ENCODE data around the gene TEK. TPM values are rescaled to one million over a fixed set of nuclear protein-coding genes. Genes with fewer than 3 reads are reported as not detected.

The TEK gene
- polyA plus RNA-seq, 1 donor (not counting 4 experiments of a cell fraction or from before 2014, with no cell fraction given): 0.03 TPM

GRCh38 chr9:27151693-27152404 lies 42.8 kb downstream of the TEK start:
- DNase-seq (ENCODE audit: low read depth, low spot score): peak; percentile 13
- Histone ChIP-seq H3K27ac (ENCODE audit: control insufficient read depth, insufficient read depth, low read length) (no peak overlapping the region), H3K79me2 (ENCODE audit: control insufficient read depth, insufficient read depth, low read length) (no peaks in the 10 kb centered on the region), H3K4me1 (ENCODE audit: control insufficient read depth, extremely low read depth, insufficient read depth, low read length) (peaks cover 29% of the 10 kb centered on the region), H4K20me1 (ENCODE audit: control insufficient read depth, extremely low read depth, insufficient read depth, low read length) (no peaks in the 10 kb centered on the region), H3K9ac (ENCODE audit: control insufficient read depth, extremely low read depth, insufficient read depth, low read length) (no peak overlapping the region), H2AFZ (ENCODE audit: control insufficient read depth, low read length) (no peak overlapping the region), H3K36me3 (ENCODE audit: control insufficient read depth in 2 of 2, extremely low read depth in 1 of 2, insufficient read depth in 2 of 2, low read length in 2 of 2) (no peaks in the 10 kb centered on the region), H3K27me3 (ENCODE audit: control insufficient read depth, extremely low read depth, insufficient read depth, low read length) (no peaks in the 10 kb centered on the region), H3K4me3 (ENCODE audit: control insufficient read depth in 2 of 3, extremely low read depth in 1 of 3, insufficient read depth in 2 of 3, low read depth in 1 of 3, low read length in 3 of 3) (no peak overlapping the region), H3K9me1 (ENCODE audit: control insufficient read depth, extremely low read depth, insufficient read depth, low read length) (no peaks in the 10 kb centered on the region), H3K9me3 (ENCODE audit: control insufficient read depth, low read depth, low read length) (no peaks in the 10 kb centered on the region), H3K4me2 (ENCODE audit: control insufficient read depth, extremely low read depth, insufficient read depth, low read depth, low read length) (peak overlapping the region; percentile 54)
- dilution Hi-C loops (cut with MboI; ENCODE audit: extremely low pct_ligation_motif_present, low sequenced_read_pairs): no loop called here
- no peak for TF ChIP-seq EZH2 (IDR thresholded peaks at IDR 0.05; ENCODE audit: low read length)
- TF ChIP-seq, protein P1, sequence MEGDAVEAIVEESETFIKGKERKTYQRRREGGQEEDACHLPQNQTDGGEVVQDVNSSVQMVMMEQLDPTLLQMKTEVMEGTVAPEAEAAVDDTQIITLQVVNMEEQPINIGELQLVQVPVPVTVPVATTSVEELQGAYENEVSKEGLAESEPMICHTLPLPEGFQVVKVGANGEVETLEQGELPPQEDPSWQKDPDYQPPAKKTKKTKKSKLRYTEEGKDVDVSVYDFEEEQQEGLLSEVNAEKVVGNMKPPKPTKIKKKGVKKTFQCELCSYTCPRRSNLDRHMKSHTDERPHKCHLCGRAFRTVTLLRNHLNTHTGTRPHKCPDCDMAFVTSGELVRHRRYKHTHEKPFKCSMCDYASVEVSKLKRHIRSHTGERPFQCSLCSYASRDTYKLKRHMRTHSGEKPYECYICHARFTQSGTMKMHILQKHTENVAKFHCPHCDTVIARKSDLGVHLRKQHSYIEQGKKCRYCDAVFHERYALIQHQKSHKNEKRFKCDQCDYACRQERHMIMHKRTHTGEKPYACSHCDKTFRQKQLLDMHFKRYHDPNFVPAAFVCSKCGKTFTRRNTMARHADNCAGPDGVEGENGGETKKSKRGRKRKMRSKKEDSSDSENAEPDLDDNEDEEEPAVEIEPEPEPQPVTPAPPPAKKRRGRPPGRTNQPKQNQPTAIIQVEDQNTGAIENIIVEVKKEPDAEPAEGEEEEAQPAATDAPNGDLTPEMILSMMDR (optimal IDR thresholded peaks at IDR 0.05 in 1 of 3, IDR thresholded peaks at IDR 0.05 in 1 of 3, conservative IDR thresholded peaks at IDR 0.05 in 1 of 3; ENCODE audit: extremely low read depth in 1 of 3, insufficient read depth in 2 of 3, low read length in 3 of 3): no peak
- FAIRE-seq: peak; percentile 75

- H3K9me1 ChIP-seq (ENCODE audit: control insufficient read depth, extremely low read depth, insufficient read depth, low read length): no peaks in the 10 kb centered on the region
- no peaks in the 10 kb centered on the region for H3K36me3 ChIP-seq (ENCODE audit: control insufficient read depth in 2 of 2, extremely low read depth in 1 of 2, insufficient read depth in 2 of 2, low read length in 2 of 2)
- no peak overlapping the region for H3K27ac ChIP-seq (ENCODE audit: control insufficient read depth, insufficient read depth, low read length)
- H4K20me1 ChIP-seq (ENCODE audit: control insufficient read depth, extremely low read depth, insufficient read depth, low read length): no peaks in the 10 kb centered on the region
- no peak overlapping the region for H3K9ac ChIP-seq (ENCODE audit: control insufficient read depth, extremely low read depth, insufficient read depth, low read length)
- H3K79me2 ChIP-seq (ENCODE audit: control insufficient read depth, insufficient read depth, low read length): no peaks in the 10 kb centered on the region
- dilution Hi-C loops (cut with MboI; ENCODE audit: extremely low pct_ligation_motif_present, low sequenced_read_pairs): no loop called here
- H3K4me1 ChIP-seq (ENCODE audit: control insufficient read depth, extremely low read depth, insufficient read depth, low read length): peaks cover 29% of the 10 kb centered on the region
- H3K27me3 ChIP-seq (ENCODE audit: control insufficient read depth, extremely low read depth, insufficient read depth, low read length): no peaks in the 10 kb centered on the region
- H3K9me3 ChIP-seq (ENCODE audit: control insufficient read depth, low read depth, low read length): no peaks in the 10 kb centered on the region
- peak overlapping the region; percentile 54 for H3K4me2 ChIP-seq (ENCODE audit: control insufficient read depth, extremely low read depth, insufficient read depth, low read depth, low read length)
- no peak overlapping the region for H2AFZ ChIP-seq (ENCODE audit: control insufficient read depth, low read length)
- no peak for FAIRE-seq
- H3K4me3 ChIP-seq (ENCODE audit: control insufficient read depth in 2 of 3, extremely low read depth in 1 of 3, insufficient read depth in 2 of 3, low read depth in 1 of 3, low read length in 3 of 3): no peak overlapping the region
- DNase-seq (ENCODE audit: low read depth, low spot score): no peak
- no peak for TF ChIP-seq EZH2 (IDR thresholded peaks at IDR 0.05; ENCODE audit: low read length)
- TF ChIP-seq, protein P1 (optimal IDR thresholded peaks at IDR 0.05 in 1 of 3, IDR thresholded peaks at IDR 0.05 in 1 of 3, conservative IDR thresholded peaks at IDR 0.05 in 1 of 3; ENCODE audit: extremely low read depth in 1 of 3, insufficient read depth in 2 of 3, low read length in 3 of 3): no peak
These were observed 43.3 kb downstream of the TEK start for GRCh38 chr9:27152405-27152718.
